Measurements from ENCODE around the gene GARS1.

Gene GARS1

GRCh38 chr7:30683306-30683705 lies 88.6 kb downstream of the GARS1 start:
- H3K36me3 ChIP-seq (ENCODE audit: insufficient read depth, low read length) = no peaks in the 10 kb centered on the region
- no peaks in the 10 kb centered on the region for H3K79me2 ChIP-seq (ENCODE audit: control insufficient read depth, insufficient read depth, low read length, unreplicated experiment)
- H3K4me1 ChIP-seq (ENCODE audit: control insufficient read depth, insufficient read depth, low read length, unreplicated experiment) = no peaks in the 10 kb centered on the region
- H2AFZ ChIP-seq (ENCODE audit: low read length, unreplicated experiment) = no peak overlapping the region
- H3K27ac ChIP-seq (ENCODE audit: low read depth, low read length) = no peak overlapping the region
- no peak overlapping the region for H3K4me3 ChIP-seq (ENCODE audit: low read depth, low read length)
- peaks cover 86% of the 10 kb centered on the region for H3K27me3 ChIP-seq (ENCODE audit: insufficient read depth, low read length)

Data from ACC112 (cell line).